Activated T-helper 2 cell treated with anti-CD3 and anti-CD28 coated beads, Interferon-gamma antibody, Interleukin-2, Interleukin-4, amounts not matched to agents 10 μg/mL and 5 μg/mL and 100 μg/mL, durations not matched to agents 14 hours and 24 hours and 36 hours (primary cell): ENCODE results near the gene SLC40A1. TPM values are rescaled to one million over a fixed set of nuclear protein-coding genes. Genes with fewer than 3 reads are reported as not detected.

Experiments
- DNase-seq: peaks from one replicate; pipeline ENCODE4 v3.0.0; 2021; ENCODE audit warnings: low spot score
- H3K27ac Mint-ChIP-seq: one replicate; pipeline ENCODE4 v1.8.0; 2021; ENCODE audit warnings: mixed read lengths
- H3K27me3 Mint-ChIP-seq: one replicate; pipeline ENCODE4 v1.8.0; 2021; ENCODE audit warnings: low read depth, mixed read lengths
- H3K36me3 Mint-ChIP-seq: one replicate; pipeline ENCODE4 v1.8.0; 2021; ENCODE audit warnings: low read depth, mixed read lengths
- H3K4me1 Mint-ChIP-seq: one replicate; pipeline ENCODE4 v1.8.0; 2021; ENCODE audit warnings: low read depth, mixed read lengths
- H3K4me3 Mint-ChIP-seq: one replicate; pipeline ENCODE4 v1.8.0; 2021; ENCODE audit warnings: low read depth, mild to moderate bottlenecking, moderate library complexity, mixed read lengths
- H3K9me3 Mint-ChIP-seq: one replicate; pipeline ENCODE4 v1.8.0; 2021; ENCODE audit warnings: mixed read lengths
- intact Hi-C: fragments of 100-400 bp; cut with micrococcal nuclease; formaldehyde crosslinking; loops from one replicate; pipeline ENCODE4 v1.15.1; 2023
- total RNA-seq: library from RNA; stranded (reverse); gene quantifications from 2 replicates; pipeline ENCODE4 v1.2.3, GENCODE V29; 2022

Gene SLC40A1
- total RNA-seq, 1 donor from 2014 or later, result 1.8 TPM

DNA sequence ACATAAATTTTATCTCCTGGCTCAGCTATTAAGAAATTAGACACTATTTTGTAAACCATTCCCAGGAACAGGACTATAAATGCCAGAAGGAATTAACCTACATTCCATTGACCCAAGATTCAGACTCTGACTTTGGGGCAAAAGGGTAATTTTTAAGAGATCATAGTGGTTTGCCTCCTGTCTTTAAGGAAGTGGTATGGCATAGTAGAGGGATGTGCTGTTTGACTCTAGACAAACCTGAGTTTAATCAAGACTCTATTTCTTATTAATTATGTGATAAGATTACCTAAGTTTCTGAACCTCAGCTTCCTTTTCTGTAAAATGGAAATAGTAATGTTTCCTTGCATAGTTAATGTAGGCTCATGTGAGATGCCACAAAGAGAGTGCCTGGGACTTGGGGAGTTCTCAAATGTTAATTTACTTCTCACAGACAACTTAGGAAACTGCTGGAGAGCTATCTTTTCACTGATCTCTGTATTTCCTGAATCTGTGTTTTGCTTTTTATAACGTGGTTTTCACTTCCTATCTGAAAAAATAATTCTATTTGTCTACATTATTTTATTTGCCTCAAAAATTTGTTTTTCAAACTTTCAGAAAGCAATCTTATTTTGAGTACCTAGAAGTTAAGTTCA lies 11.9 kb upstream of the SLC40A1 start:
- Mint-ChIP-seq H3K4me1 (peaks cover 16% of the 10 kb centered on the region), H3K27ac (no peak overlapping the region), H3K36me3 (no peaks in the 10 kb centered on the region), H3K9me3 (no peaks in the 10 kb centered on the region), H3K4me3 (no peak overlapping the region), H3K27me3 (peaks cover 7% of the 10 kb centered on the region)
- intact Hi-C loops, result no loop called here
- no peak for DNase-seq

DNA sequence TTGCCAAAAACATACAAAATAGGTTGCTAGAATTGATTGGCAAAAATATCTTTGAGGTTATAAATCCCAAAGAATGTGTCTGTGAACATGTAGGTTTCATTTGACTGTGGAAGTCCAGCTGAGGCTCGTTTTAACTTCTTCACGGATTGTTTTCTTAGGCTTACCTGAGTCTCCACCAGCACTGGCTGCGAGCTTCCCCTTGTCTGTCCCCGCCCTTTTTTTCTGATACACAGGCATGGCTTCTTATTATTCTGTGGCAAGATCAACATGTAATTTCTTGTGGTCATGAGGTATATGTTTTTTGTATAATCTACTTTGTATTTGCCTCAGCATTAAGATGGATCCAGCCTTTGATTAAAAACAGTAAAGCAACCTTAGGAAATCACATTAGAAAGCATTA lies 7.2 kb upstream of the SLC40A1 start:
- Mint-ChIP-seq H3K27me3 (peaks cover 19% of the 10 kb centered on the region), H3K4me1 (peaks cover 9% of the 10 kb centered on the region), H3K4me3 (no peak overlapping the region), H3K27ac (no peak overlapping the region), H3K9me3 (no peaks in the 10 kb centered on the region), H3K36me3 (no peaks in the 10 kb centered on the region)
- intact Hi-C loops, result no loop called here
- no peak for DNase-seq

DNA sequence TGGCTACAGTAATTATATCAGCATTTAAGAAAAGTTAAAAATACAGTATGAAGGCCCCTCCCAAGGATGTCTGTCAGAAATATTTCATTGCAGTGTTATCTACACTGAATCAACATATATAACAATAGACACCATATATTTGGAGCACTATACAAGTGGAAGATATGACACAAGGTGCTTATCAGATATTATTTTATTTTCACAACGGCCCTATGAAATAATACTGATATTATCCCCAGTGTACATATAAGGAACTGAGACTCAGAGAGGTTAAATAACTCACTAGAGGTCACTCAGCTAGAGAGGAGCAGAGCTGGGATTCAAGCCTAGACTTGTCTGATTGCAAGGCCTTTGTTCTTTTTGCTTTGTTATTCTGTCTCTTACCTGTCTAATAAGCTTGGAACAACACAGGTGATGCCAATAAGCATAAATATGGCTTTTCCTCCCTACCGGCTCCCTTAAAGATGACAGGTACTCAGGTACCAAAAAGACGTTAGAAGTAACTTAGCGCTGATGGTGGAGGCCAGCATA lies 4.7 kb upstream of the SLC40A1 start:
- intact Hi-C loops, result no loop called here
- Mint-ChIP-seq H3K27me3 (peaks cover 31% of the 10 kb centered on the region), H3K36me3 (no peaks in the 10 kb centered on the region), H3K9me3 (no peaks in the 10 kb centered on the region), H3K4me3 (no peak overlapping the region), H3K27ac (no peak overlapping the region), H3K4me1 (peaks cover 8% of the 10 kb centered on the region)
- no peak for DNase-seq

DNA sequence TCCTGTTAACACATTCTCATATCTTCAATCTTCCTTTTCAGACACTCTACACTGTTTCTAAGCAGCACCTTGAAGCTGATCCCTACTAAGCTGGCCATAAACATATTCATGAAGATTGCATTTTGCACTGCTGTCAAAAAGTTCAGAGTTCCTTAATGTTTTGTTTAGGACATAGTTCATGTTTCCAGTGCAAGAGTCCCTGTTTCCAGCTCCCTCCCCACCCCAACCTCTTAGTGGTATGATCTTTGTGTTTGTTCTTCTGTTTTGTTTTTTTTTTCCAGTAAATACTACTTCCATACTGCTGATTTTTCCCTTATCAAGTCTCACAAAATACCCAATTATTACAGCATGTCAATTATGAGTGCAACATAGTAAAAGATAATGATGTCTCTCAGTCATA lies 4.1 kb upstream of the SLC40A1 start:
- Mint-ChIP-seq H3K4me3 (no peak overlapping the region), H3K4me1 (peaks cover 12% of the 10 kb centered on the region), H3K9me3 (no peaks in the 10 kb centered on the region), H3K36me3 (no peaks in the 10 kb centered on the region), H3K27ac (no peak overlapping the region), H3K27me3 (peaks cover 32% of the 10 kb centered on the region)
- intact Hi-C loops, result loop anchor here (5.0 kb wide), 1 partner anchor 142 kb away; the partner anchor contains the start of gene WDR75
- no peak for DNase-seq

- Mint-ChIP-seq H3K9me3 (no peaks in the 10 kb centered on the region), H3K27me3 (peaks cover 37% of the 10 kb centered on the region), H3K27ac (no peak overlapping the region), H3K4me3 (no peak overlapping the region), H3K36me3 (no peaks in the 10 kb centered on the region), H3K4me1 (peaks cover 18% of the 10 kb centered on the region)
- intact Hi-C loops, result loop anchor here (5.0 kb wide), 1 partner anchor 141 kb away; the partner anchor contains the start of gene WDR75
- DNase-seq, result no peak
Measured at GRCh38 chr2:189583227-189584198, 2.9 kb upstream of the SLC40A1 start.

DNA sequence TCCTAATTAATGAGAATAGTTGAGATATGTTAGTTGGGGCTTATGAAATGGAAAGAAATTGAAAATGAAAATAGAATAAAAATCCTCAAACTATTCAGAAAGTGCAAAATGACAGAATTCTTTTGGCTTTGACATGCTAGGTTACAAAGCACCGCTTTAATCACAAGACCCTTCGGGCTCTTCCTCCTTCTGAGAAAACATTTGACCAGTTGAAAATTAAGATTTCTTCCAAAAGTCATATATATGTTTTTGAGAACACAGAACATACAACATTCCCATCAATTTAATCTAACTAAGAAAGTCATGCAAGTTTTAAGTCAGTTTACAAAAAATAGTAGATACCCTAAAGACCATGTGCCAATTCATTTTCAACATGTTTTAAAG lies 2.2 kb upstream of the SLC40A1 start:
- Mint-ChIP-seq H3K27ac (no peak overlapping the region), H3K27me3 (peaks cover 39% of the 10 kb centered on the region), H3K36me3 (no peaks in the 10 kb centered on the region), H3K9me3 (no peaks in the 10 kb centered on the region), H3K4me1 (peaks cover 18% of the 10 kb centered on the region), H3K4me3 (no peak overlapping the region)
- intact Hi-C loops, result loop anchor here (5.0 kb wide), 1 partner anchor 140 kb away; the partner anchor contains the start of gene WDR75
- DNase-seq, result no peak

DNA sequence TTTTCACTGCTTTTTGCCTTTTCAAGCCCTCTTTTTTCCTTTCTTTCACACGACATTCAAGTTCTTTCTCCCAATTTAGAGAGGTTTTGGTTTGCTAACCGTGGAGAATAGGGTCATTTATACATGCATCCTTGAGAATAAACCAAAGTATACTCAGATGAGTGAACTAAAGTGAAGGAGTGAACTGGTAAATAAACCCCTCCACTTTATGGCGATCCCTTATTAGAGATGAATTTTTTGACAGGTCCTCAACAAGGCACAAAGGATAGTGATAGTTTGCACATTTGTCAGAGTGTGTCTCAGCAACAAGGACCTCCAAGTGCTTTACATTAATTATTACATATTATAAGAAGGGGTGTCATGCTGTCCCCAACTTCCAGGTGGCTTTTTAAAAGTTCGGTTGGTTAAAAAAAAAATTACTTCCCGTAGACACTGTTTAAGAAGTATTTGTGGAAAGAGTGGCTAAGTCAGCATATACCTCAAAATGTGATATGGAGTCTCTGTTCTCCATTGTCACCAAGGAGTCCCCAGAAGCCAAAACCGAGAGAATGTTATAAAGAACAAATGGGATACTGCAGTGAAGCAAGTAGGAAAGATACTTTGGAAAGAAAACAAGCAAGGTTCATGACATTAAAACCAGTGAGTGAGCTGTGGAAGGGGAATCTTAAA lies 1.7 kb upstream of the SLC40A1 start:
- Mint-ChIP-seq H3K4me1 (peaks cover 18% of the 10 kb centered on the region), H3K27me3 (peaks cover 39% of the 10 kb centered on the region), H3K27ac (no peak overlapping the region), H3K36me3 (no peaks in the 10 kb centered on the region), H3K4me3 (peak overlapping the region; percentile 66), H3K9me3 (no peaks in the 10 kb centered on the region)
- no peak for DNase-seq
- intact Hi-C loops, result loop anchor here (5.0 kb wide), 1 partner anchor 140 kb away; the partner anchor contains the start of gene WDR75

GRCh38 chr2:189581354-189582139 lies 961 bp upstream of the SLC40A1 start:
- intact Hi-C loops, result loop anchor here (5.0 kb wide), 1 partner anchor 139 kb away; the partner anchor contains the start of gene WDR75
- no peaks in the 10 kb centered on the region for H3K36me3 Mint-ChIP-seq
- H3K4me3 Mint-ChIP-seq, result peak overlapping the region; percentile 66
- H3K4me1 Mint-ChIP-seq, result peaks cover 21% of the 10 kb centered on the region
- H3K27ac Mint-ChIP-seq, result no peak overlapping the region
- H3K27me3 Mint-ChIP-seq, result peaks cover 39% of the 10 kb centered on the region
- DNase-seq, result no peak
- no peaks in the 10 kb centered on the region for H3K9me3 Mint-ChIP-seq

DNA sequence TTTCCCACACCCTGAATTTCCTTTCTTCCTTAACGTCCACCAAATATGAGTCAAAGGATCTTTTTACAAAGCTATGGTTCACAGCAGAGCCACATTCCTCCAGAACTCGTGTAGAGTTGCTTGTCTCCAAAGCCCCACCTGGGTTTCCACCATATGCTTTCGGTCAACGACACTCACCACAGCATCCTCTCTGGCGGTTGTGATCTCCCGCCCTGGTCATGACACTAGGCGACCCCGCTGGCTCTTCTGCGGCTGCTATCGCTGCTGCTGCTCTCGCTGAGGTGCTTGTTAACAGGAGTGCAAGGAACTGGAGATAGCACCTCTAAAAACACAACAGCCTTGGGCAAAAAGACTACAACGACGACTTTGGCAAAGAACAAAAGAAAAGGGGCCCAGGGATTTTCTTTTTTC lies 340 bp downstream of the SLC40A1 start:
- peak; percentile 18 for DNase-seq
- peaks cover 38% of the 10 kb centered on the region for H3K27me3 Mint-ChIP-seq
- no peak overlapping the region for H3K27ac Mint-ChIP-seq
- intact Hi-C loops, result loop anchor here (5.0 kb wide), 1 partner anchor 138 kb away; the partner anchor contains the start of gene WDR75
- H3K36me3 Mint-ChIP-seq, result no peaks in the 10 kb centered on the region
- H3K9me3 Mint-ChIP-seq, result no peaks in the 10 kb centered on the region
- peak overlapping the region; percentile 76 for H3K4me3 Mint-ChIP-seq
- H3K4me1 Mint-ChIP-seq, result peaks cover 24% of the 10 kb centered on the region

GRCh38 chr2:189579585-189580186 lies 900 bp downstream of the SLC40A1 start:
- Mint-ChIP-seq H3K27me3 (peaks cover 36% of the 10 kb centered on the region), H3K4me3 (peak overlapping the region; percentile 76), H3K4me1 (peaks cover 24% of the 10 kb centered on the region), H3K36me3 (no peaks in the 10 kb centered on the region), H3K9me3 (no peaks in the 10 kb centered on the region), H3K27ac (no peak overlapping the region)
- intact Hi-C loops, result loop anchor here (5.0 kb wide), 1 partner anchor 137 kb away; the partner anchor contains the start of gene WDR75
- no peak for DNase-seq

DNA sequence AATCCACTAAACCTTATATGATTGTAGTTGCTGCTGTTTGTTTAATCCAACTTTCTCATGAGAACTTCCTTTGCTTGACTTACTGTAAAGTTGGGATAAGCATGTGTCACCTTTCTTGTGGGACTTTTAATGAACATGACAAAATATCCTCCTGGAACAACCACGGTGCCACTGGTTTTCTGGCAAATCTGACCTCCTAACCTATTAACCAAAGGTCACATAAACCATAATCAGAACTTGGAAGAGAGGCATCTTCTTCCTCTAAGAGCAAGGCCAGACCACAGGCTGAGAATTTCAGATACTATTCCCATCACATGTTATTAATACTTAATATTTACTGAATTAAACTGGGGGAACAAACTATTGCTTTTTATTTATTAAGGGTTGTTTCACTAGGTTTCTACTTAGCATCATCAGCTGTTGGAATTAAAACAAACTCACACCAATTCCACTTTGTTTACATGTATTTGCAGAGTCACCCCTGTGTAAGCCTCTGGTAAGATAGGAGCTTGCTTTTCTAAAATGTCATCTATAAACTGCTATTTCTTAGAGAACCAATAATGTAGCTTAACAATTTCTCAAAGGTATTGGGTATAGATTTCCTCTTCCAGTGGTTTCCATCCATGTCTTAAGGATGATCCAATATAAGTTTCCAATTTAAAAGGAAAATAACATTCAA lies 2.2 kb downstream of the SLC40A1 start:
- H3K4me3 Mint-ChIP-seq, result no peak overlapping the region
- peaks cover 30% of the 10 kb centered on the region for H3K27me3 Mint-ChIP-seq
- intact Hi-C loops, result no loop called here
- peaks cover 24% of the 10 kb centered on the region for H3K4me1 Mint-ChIP-seq
- H3K9me3 Mint-ChIP-seq, result no peaks in the 10 kb centered on the region
- no peaks in the 10 kb centered on the region for H3K36me3 Mint-ChIP-seq
- no peak for DNase-seq
- H3K27ac Mint-ChIP-seq, result no peak overlapping the region
